ENCODE data around the gene HOXD3. TPM values are rescaled to one million over a fixed set of nuclear protein-coding genes. Genes with fewer than 3 reads are reported as not detected.

Gene HOXD3
- total RNA-seq, 1 donor, result 1.1 TPM

- Histone ChIP-seq H3K36me3 (ENCODE audit: insufficient read depth, low read length) (no peaks in the 10 kb centered on the region), H3K4me1 (ENCODE audit: insufficient read depth, low read length) (peaks cover 15% of the 10 kb centered on the region), H3K4me3 (ENCODE audit: insufficient read depth, low read length) (peak overlapping the region; percentile 54), H3K27me3 (ENCODE audit: insufficient read depth, low read length) (peaks cover 80% of the 10 kb centered on the region), H2AFZ (ENCODE audit: low read length) (no peak overlapping the region), H3K79me2 (ENCODE audit: insufficient read depth, low read length) (no peaks in the 10 kb centered on the region), H3K4me2 (ENCODE audit: insufficient read depth, low read length) (peak overlapping the region; percentile 78), H3K9me3 (ENCODE audit: low read depth, low read length) (no peaks in the 10 kb centered on the region), H3K27ac (ENCODE audit: low read depth, low read length) (no peak overlapping the region), H4K20me1 (ENCODE audit: insufficient read depth, low read length) (no peaks in the 10 kb centered on the region)
- TF ChIP-seq CTCF (IDR thresholded peaks at IDR 0.05; ENCODE audit: extremely low read depth, low read depth, low read length), result no peak
- peak; percentile 97 for DNase-seq (ENCODE audit: insufficient read length, low spot score, missing footprints)
These were observed 4.9 kb downstream of the HOXD3 start for GRCh38 chr2:176161825-176162626.

- Histone ChIP-seq H3K4me3 (ENCODE audit: insufficient read depth, low read length) (no peak overlapping the region), H3K27me3 (ENCODE audit: insufficient read depth, low read length) (peaks cover 76% of the 10 kb centered on the region), H3K36me3 (ENCODE audit: insufficient read depth, low read length) (no peaks in the 10 kb centered on the region), H3K4me2 (ENCODE audit: insufficient read depth, low read length) (no peak overlapping the region), H3K27ac (ENCODE audit: low read depth, low read length) (no peak overlapping the region), H2AFZ (ENCODE audit: low read length) (no peak overlapping the region), H3K4me1 (ENCODE audit: insufficient read depth, low read length) (peaks cover 15% of the 10 kb centered on the region), H3K9me3 (ENCODE audit: low read depth, low read length) (no peaks in the 10 kb centered on the region), H4K20me1 (ENCODE audit: insufficient read depth, low read length) (no peaks in the 10 kb centered on the region), H3K79me2 (ENCODE audit: insufficient read depth, low read length) (no peaks in the 10 kb centered on the region)
- TF ChIP-seq CTCF (IDR thresholded peaks at IDR 0.05; ENCODE audit: extremely low read depth, low read depth, low read length), result no peak
- DNase-seq (ENCODE audit: insufficient read length, low spot score, missing footprints), result no peak
These were observed 6.0 kb downstream of the HOXD3 start for GRCh38 chr2:176162911-176163671.

- no peak for DNase-seq (ENCODE audit: insufficient read length, low spot score, missing footprints)
- Histone ChIP-seq H3K36me3 (ENCODE audit: insufficient read depth, low read length) (no peaks in the 10 kb centered on the region), H2AFZ (ENCODE audit: low read length) (no peak overlapping the region), H3K27me3 (ENCODE audit: insufficient read depth, low read length) (peaks cover 76% of the 10 kb centered on the region), H4K20me1 (ENCODE audit: insufficient read depth, low read length) (no peaks in the 10 kb centered on the region), H3K27ac (ENCODE audit: low read depth, low read length) (no peak overlapping the region), H3K4me2 (ENCODE audit: insufficient read depth, low read length) (no peak overlapping the region), H3K79me2 (ENCODE audit: insufficient read depth, low read length) (no peaks in the 10 kb centered on the region), H3K9me3 (ENCODE audit: low read depth, low read length) (no peaks in the 10 kb centered on the region), H3K4me3 (ENCODE audit: insufficient read depth, low read length) (no peak overlapping the region), H3K4me1 (ENCODE audit: insufficient read depth, low read length) (peaks cover 15% of the 10 kb centered on the region)
- no peak for TF ChIP-seq CTCF (IDR thresholded peaks at IDR 0.05; ENCODE audit: extremely low read depth, low read depth, low read length)
These were observed 6.6 kb downstream of the HOXD3 start for GRCh38 chr2:176163672-176164056.

GRCh38 chr2:176164201-176164600, 7.1 kb downstream of the HOXD3 start:
- Histone ChIP-seq H3K4me1 (ENCODE audit: insufficient read depth, low read length) (peaks cover 15% of the 10 kb centered on the region), H3K79me2 (ENCODE audit: insufficient read depth, low read length) (no peaks in the 10 kb centered on the region), H3K27me3 (ENCODE audit: insufficient read depth, low read length) (peaks cover 75% of the 10 kb centered on the region), H3K4me3 (ENCODE audit: insufficient read depth, low read length) (no peak overlapping the region), H3K36me3 (ENCODE audit: insufficient read depth, low read length) (no peaks in the 10 kb centered on the region), H3K4me2 (ENCODE audit: insufficient read depth, low read length) (no peak overlapping the region), H3K9me3 (ENCODE audit: low read depth, low read length) (no peaks in the 10 kb centered on the region), H4K20me1 (ENCODE audit: insufficient read depth, low read length) (no peaks in the 10 kb centered on the region), H3K27ac (ENCODE audit: low read depth, low read length) (no peak overlapping the region), H2AFZ (ENCODE audit: low read length) (no peak overlapping the region)
- no peak for DNase-seq (ENCODE audit: insufficient read length, low spot score, missing footprints)
- TF ChIP-seq CTCF (IDR thresholded peaks at IDR 0.05; ENCODE audit: extremely low read depth, low read depth, low read length), result no peak

Data from osteoblast (primary cell).